ENCODE measurements around the gene SEPHS1. TPM values are rescaled to one million over a fixed set of nuclear protein-coding genes. Genes with fewer than 3 reads are reported as not detected.

The SEPHS1 gene
- total RNA-seq, 1 experiment from 2014 or later = 509 TPM

- no peak for TF ChIP-seq SMAD3 (CRISPR knock-in tag; IDR thresholded peaks at IDR 0.05; ENCODE audit: borderline replicate concordance)
- TF ChIP-seq ESRRA (CRISPR knock-in tag; IDR thresholded peaks at IDR 0.05; ENCODE audit: borderline replicate concordance) = no peak
- TF ChIP-seq JUN (CRISPR knock-in tag; IDR thresholded peaks at IDR 0.05) = no peak
- TF ChIP-seq CTCF (IDR thresholded peaks at IDR 0.05) = no peak
- no peak for TF ChIP-seq GTF2I (CRISPR knock-in tag; conservative IDR thresholded peaks at IDR 0.05)
- TF ChIP-seq OVOL2 (CRISPR knock-in tag; IDR thresholded peaks at IDR 0.05; ENCODE audit: borderline replicate concordance) = no peak
These were observed 20.0 kb downstream of the SEPHS1 start (continued) for GRCh38 chr10:13328126-13328525.

- Mint-ChIP-seq H3K27ac (peak overlapping the region; percentile 84), H3K36me3 (peaks cover 94% of the 10 kb centered on the region), H3K4me3 (no peak overlapping the region), H3K9me3 (no peaks in the 10 kb centered on the region), H3K4me1 (peaks cover 24% of the 10 kb centered on the region), H3K27me3 (ENCODE audit: low read depth) (no peaks in the 10 kb centered on the region)
- POLR2A ChIA-PET = no interaction called here
- CTCF ChIA-PET = interaction anchor here (1.2 kb wide), 1 partner anchor 26 kb away, joined by 3 read pairs; no protein-coding TSS in a partner anchor
- ATAC-seq (no peak), DNase-seq (ENCODE audit: low spot score) (no peak)
- TF ChIP-seq SP1 (CRISPR knock-in tag; conservative IDR thresholded peaks at IDR 0.05) (no peak), GTF2I (CRISPR knock-in tag; conservative IDR thresholded peaks at IDR 0.05) (no peak), NFYB (CRISPR knock-in tag; conservative IDR thresholded peaks at IDR 0.05; ENCODE audit: low read depth) (no peak), ZBTB43 (CRISPR knock-in tag; IDR thresholded peaks at IDR 0.05) (no peak), HMGXB4 (CRISPR knock-in tag; IDR thresholded peaks at IDR 0.05) (no peak), NR2C2 (CRISPR knock-in tag; IDR thresholded peaks at IDR 0.05) (no peak), ZNF281 (CRISPR knock-in tag; IDR thresholded peaks at IDR 0.05) (no peak), ZNF317 (CRISPR knock-in tag; IDR thresholded peaks at IDR 0.05; ENCODE audit: borderline replicate concordance, low read depth) (no peak), ETV6 (CRISPR knock-in tag; IDR thresholded peaks at IDR 0.05) (no peak), FOXJ3 (CRISPR knock-in tag; IDR thresholded peaks at IDR 0.05; ENCODE audit: borderline replicate concordance) (no peak), TEAD1 (CRISPR knock-in tag; IDR thresholded peaks at IDR 0.05) (no peak), USF1 (CRISPR knock-in tag; IDR thresholded peaks at IDR 0.05) (no peak), AFF4 (CRISPR knock-in tag; IDR thresholded peaks at IDR 0.05; ENCODE audit: borderline replicate concordance) (no peak), FOXP4 (CRISPR knock-in tag; IDR thresholded peaks at IDR 0.05) (no peak), FOXK1 (CRISPR knock-in tag; IDR thresholded peaks at IDR 0.05) (no peak)
These were observed 20.6 kb downstream of the SEPHS1 start for GRCh38 chr10:13327534-13327933.
